Measurements from ENCODE around the gene JAK3.
A peak's percentile ranks its signal among the peaks of the same experiment; 100 is the strongest.

Gene JAK3

GRCh38 chr19:17865364-17866311 lies 17.9 kb upstream of the JAK3 start:
- no peak for DNase-seq (ENCODE audit: low spot score)

GRCh38 chr19:17863520-17864182 lies 15.9 kb upstream of the JAK3 start:
- no peak for DNase-seq (ENCODE audit: low spot score)

GRCh38 chr19:17862711-17863519 lies 15.1 kb upstream of the JAK3 start:
- no peak for DNase-seq (ENCODE audit: low spot score)

DNA sequence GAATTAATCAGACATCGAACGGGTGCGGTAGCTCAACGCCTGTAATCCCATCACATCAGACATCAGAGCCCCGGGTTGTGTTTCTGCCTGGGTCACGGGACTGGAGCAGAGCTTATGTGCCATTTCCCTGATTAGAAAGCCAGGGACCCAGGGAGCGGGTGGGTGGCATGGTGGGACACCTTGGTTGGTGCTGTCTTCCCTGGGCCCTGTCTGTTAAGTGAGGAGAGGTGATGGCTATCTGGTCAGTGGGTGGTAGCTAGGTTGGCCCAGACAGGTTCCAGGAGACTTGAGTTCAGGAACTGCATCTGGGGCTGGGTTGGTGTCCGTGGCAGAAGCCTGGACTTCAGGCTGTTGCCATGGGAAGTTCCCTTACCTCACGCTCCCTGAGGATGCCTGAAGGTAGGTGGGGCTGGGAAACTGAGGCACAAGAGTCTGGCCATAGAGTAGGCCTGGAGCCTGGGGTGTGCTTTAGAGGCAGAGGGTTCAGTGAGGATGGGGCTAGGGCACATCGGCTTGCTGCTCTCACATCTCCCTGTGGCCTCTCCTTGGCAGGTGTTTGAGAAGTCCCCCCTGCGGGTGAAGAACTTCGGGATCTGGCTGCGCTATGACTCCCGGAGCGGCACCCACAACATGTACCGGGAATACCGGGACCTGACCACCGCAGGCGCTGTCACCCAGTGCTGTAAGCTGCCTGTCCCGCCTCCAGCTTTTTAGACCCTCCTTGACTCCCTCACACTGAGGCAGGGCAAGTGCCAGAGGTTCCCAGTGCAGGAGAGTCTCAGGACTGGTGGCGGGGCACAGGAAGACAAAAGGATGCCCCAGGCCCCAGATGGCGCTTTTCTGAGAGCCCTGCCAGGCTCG lies 14.0 kb upstream of the JAK3 start:
- no peak for DNase-seq (ENCODE audit: low spot score)

GRCh38 chr19:17860993-17861360 lies 13.2 kb upstream of the JAK3 start:
- DNase-seq (ENCODE audit: low spot score): no peak

DNA sequence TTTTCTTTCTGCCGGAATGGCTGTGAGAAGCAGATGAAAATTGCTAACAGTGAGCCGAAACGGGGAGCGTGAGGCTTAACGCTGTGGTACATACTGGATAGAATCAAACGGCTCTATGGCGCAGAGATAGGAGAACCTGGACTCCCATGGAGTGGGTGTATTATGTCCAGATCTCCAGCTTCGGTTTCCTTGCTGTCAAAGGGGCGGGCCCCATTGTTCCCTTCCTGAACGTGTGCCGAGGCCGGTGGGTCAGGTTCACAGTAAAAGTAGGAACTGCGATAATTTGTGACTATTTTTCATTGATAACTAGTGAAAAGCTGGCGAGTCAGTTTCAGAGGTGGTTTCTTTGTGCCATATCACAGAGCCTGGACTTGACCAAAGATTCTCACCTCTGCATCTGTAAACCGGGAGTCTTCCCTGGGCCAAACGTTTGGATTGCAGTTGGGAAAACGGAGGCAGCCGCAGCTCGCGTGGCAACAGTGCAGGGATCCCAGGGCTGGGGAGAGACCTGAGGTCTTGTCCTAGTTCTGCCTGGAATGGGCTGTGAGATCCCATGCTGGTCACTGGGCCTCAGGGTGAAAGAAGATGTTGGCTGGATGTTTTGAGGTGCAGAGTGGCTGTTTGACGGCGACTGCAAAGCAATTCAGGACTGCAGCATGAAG lies 12.7 kb upstream of the JAK3 start:
- DNase-seq (ENCODE audit: low spot score): no peak

GRCh38 chr19:17859533-17860330 lies 11.9 kb upstream of the JAK3 start, which contains the start of gene RPL18A:
Gene RPL18A, plus strand, starts transcription at chr19:17859910. Its CDS starts 47 bp downstream, at chr19:17859957.
- peak; percentile 98 for DNase-seq (ENCODE audit: low spot score)

- peak; percentile 92 for DNase-seq (ENCODE audit: low spot score)
These were observed 7.7 kb upstream of the JAK3 start for GRCh38 chr19:17855280-17856152.

DNA sequence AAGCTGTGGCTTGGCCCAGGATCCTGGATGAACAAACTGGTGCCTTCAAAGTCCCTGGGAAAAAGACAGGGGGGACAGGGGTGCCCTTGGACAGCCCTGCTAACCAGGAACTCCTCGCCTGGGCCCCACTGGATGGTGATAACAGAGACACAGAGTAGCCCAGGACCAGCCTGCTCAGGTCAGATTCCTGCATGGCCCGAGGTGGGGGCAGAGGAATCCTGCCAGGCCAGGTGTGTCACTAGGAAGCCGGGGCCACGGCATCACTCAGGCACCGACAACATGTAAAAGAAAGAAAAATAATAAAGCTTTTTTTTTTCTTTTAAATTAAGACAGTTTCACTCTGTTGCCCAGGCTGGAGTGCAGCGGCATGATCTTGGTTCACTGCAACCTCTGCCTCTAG lies 6.3 kb upstream of the JAK3 start:
- no peak for DNase-seq (ENCODE audit: low spot score)

GRCh38 chr19:17848595-17849292 lies 962 bp upstream of the JAK3 start:
- no peak for DNase-seq (ENCODE audit: low spot score)

GRCh38 chr19:17846146-17846545 lies 1.6 kb downstream of the JAK3 start:
- no peak for DNase-seq (ENCODE audit: low spot score)

- DNase-seq (ENCODE audit: low spot score): no peak
These were observed 3.8 kb downstream of the JAK3 start for GRCh38 chr19:17843908-17844490.

DNA sequence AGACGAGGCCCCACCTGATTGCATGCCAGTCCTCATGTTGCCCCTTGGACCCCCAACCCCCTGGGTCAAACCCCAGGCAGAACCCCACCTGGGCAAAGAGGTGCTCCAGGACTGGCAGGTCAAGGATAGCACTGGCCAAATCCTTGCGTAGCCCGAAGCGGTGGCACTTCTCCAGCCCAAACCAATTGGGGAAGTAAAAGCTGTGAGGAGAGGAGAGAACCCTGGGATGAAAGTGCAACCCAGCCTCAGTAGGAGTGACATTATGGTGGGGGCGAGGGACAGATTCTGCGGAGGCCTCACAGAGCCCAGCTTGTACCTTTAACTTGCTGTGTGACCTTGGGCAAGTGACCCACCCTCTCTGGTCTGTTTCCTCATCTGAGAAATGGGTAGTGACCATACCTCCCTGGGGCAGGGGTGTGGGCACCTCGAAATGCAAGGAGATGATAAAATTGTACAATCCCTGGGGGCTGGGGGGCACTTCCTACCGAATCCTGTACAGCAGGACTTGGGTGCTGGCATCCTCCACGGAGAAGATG lies 4.4 kb downstream of the JAK3 start:
- DNase-seq (ENCODE audit: low spot score): no peak

DNA sequence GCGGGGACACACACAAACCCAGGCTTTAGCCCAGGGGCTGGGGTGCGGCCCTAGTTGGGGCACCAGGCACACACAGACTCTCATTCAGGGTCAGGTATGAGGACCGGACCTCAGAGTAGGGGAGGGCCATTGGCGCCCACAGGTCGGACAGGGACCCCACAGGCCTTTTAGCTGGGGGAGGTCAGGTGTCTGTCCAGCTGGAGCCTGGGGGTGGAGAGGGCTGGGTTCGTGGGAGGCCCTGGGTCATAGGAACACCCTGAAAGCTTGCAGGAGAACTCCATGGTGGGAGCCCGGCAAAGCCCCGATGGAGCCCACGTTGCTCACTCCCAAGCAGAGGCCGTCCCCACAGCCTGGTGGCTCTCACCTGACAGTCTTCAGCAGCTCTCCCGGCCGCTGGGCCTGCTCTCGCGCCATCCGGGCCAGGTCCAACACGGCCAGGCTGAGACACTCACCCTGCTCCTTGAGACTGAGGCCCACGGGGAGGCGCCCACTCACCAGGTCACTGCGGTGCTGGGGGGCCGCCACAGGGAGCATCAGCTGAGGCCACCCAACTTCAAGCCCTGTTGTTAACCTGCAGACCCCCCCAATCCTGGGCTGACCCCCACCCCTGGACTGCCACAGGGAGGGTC lies 5.0 kb downstream of the JAK3 start:
- no peak for DNase-seq (ENCODE audit: low spot score)

GRCh38 chr19:17841810-17842662 lies 5.7 kb downstream of the JAK3 start:
- no peak for DNase-seq (ENCODE audit: low spot score)

DNA sequence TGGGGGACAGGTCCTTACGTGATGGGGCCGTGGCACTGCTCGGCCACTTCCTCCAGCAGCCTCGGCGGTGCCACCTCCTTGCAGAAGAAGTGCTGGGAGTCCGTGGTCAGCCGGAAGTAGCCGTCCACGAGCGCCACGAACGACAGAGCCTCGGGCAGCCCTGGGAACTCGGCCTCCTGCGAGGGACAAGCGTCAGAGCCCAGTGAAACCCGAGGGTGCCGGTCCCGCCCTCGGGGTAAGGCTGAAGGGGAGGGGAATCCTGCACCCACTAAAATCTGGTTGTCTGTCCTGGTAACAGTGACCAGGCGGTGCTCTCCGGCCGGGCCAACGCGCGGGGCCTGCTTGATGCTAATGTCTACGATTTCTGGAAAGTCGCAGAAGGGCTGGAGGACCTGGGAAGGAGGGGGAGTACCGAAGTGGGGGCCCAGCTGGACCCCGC lies 6.4 kb downstream of the JAK3 start:
- DNase-seq (ENCODE audit: low spot score): no peak
